Measurements from ENCODE around the gene ITIH2. TPM values are rescaled to one million over a fixed set of nuclear protein-coding genes. Genes with fewer than 3 reads are reported as not detected.

The ITIH2 gene
- total and polyA plus RNA-seq, 2 experiments from 2014 or later: 70.2 to 181 TPM

GRCh38 chr10:7659560-7659959 lies 43.6 kb upstream of the ITIH2 start:
- Histone ChIP-seq H3K27me3 (peaks cover 3% of the 10 kb centered on the region), H3K27ac (peak overlapping the region; percentile 35)

GRCh38 chr10:7662522-7662921 lies 40.6 kb upstream of the ITIH2 start:
- Histone ChIP-seq H4K20me1 (ENCODE audit: insufficient read depth, poor library complexity, severe bottlenecking) (no peaks in the 10 kb centered on the region), H2AFZ (no peak overlapping the region), H3K4me2 (no peak overlapping the region), H3K36me3 (replicated peaks; ENCODE audit: insufficient read depth, low read depth) (no peaks in the 10 kb centered on the region), H3K4me1 (ENCODE audit: insufficient read depth) (peaks cover 8% of the 10 kb centered on the region), H3K79me2 (peaks cover 2% of the 10 kb centered on the region), H3K4me3 (no peak overlapping the region), H3K9me2 (replicated peaks; ENCODE audit: insufficient read depth) (no peaks in the 10 kb centered on the region), H3K27me3 (peaks cover 24% of the 10 kb centered on the region), H3K27ac (no peak overlapping the region), H3K9me3 (ENCODE audit: low read depth) (no peaks in the 10 kb centered on the region)
- TF ChIP-seq EZH2phosphoT487 (IDR thresholded peaks at IDR 0.05; ENCODE audit: low read depth, severe bottlenecking, unreplicated experiment): no peak
- no peak for TF ChIP-seq EZH2 (IDR thresholded peaks at IDR 0.05; ENCODE audit: borderline replicate concordance)
- TF ChIP-seq CTCF (IDR thresholded peaks at IDR 0.05; ENCODE audit: poor library complexity): no peak
- no peak for DNase-seq (ENCODE audit: low spot score)
- WGBS (ENCODE audit: low lambda C conversion rate, missing lambda C conversion rate): 77% methylated on average over 5 of the region's 5 CpGs

More at GRCh38 chr10:7659560-7659959, 43.6 kb upstream of the ITIH2 start:
- H2AFZ ChIP-seq: no peak overlapping the region
- no peaks in the 10 kb centered on the region for H3K4me1 ChIP-seq (ENCODE audit: insufficient read depth)
- peak; percentile 9 for DNase-seq (ENCODE audit: low spot score)
- H3K4me3 ChIP-seq: no peak overlapping the region
- no peaks in the 10 kb centered on the region for H3K36me3 ChIP-seq (replicated peaks; ENCODE audit: insufficient read depth, low read depth)
- H3K4me2 ChIP-seq: no peak overlapping the region
- no peaks in the 10 kb centered on the region for H4K20me1 ChIP-seq (ENCODE audit: insufficient read depth, poor library complexity, severe bottlenecking)
- no peaks in the 10 kb centered on the region for H3K9me3 ChIP-seq (ENCODE audit: low read depth)
- H3K9me2 ChIP-seq (replicated peaks; ENCODE audit: insufficient read depth): no peaks in the 10 kb centered on the region
- 63% methylated on average over 4 of the region's 4 CpGs for WGBS (ENCODE audit: low lambda C conversion rate, missing lambda C conversion rate)
- H3K79me2 ChIP-seq: peaks cover 2% of the 10 kb centered on the region
- TF ChIP-seq EZH2phosphoT487 (IDR thresholded peaks at IDR 0.05; ENCODE audit: low read depth, severe bottlenecking, unreplicated experiment) (no peak), EZH2 (IDR thresholded peaks at IDR 0.05; ENCODE audit: borderline replicate concordance) (no peak), CTCF (IDR thresholded peaks at IDR 0.05; ENCODE audit: poor library complexity) (no peak)

- H3K9me3 ChIP-seq (ENCODE audit: low read depth): no peaks in the 10 kb centered on the region
- H3K27me3 ChIP-seq: peaks cover 33% of the 10 kb centered on the region
- peak overlapping the region; percentile 100 for H3K4me2 ChIP-seq
- no peak overlapping the region for H3K27ac ChIP-seq
- no peak overlapping the region for H2AFZ ChIP-seq
- H3K4me1 ChIP-seq (ENCODE audit: insufficient read depth): peaks cover 8% of the 10 kb centered on the region
- no peaks in the 10 kb centered on the region for H3K9me2 ChIP-seq (replicated peaks; ENCODE audit: insufficient read depth)
- H3K79me2 ChIP-seq: peaks cover 2% of the 10 kb centered on the region
- no peaks in the 10 kb centered on the region for H3K36me3 ChIP-seq (replicated peaks; ENCODE audit: insufficient read depth, low read depth)
- no peak for DNase-seq (ENCODE audit: low spot score)
- H3K4me3 ChIP-seq: no peak overlapping the region
- H4K20me1 ChIP-seq (ENCODE audit: insufficient read depth, poor library complexity, severe bottlenecking): no peaks in the 10 kb centered on the region
- no peak for TF ChIP-seq CTCF (IDR thresholded peaks at IDR 0.05; ENCODE audit: poor library complexity)
- TF ChIP-seq EZH2phosphoT487 (IDR thresholded peaks at IDR 0.05; ENCODE audit: low read depth, severe bottlenecking, unreplicated experiment): no peak
- TF ChIP-seq EZH2 (IDR thresholded peaks at IDR 0.05; ENCODE audit: borderline replicate concordance): no peak
- WGBS (ENCODE audit: low lambda C conversion rate, missing lambda C conversion rate): 69% methylated on average over 2 of the region's 2 CpGs
Measured at GRCh38 chr10:7664707-7665106, 38.4 kb upstream of the ITIH2 start.

- DNase-seq (ENCODE audit: low spot score): no peak
- Histone ChIP-seq H3K9me3 (ENCODE audit: low read depth) (no peaks in the 10 kb centered on the region), H3K27me3 (peaks cover 41% of the 10 kb centered on the region), H3K4me2 (peak overlapping the region; percentile 100), H4K20me1 (ENCODE audit: insufficient read depth, poor library complexity, severe bottlenecking) (no peaks in the 10 kb centered on the region), H3K4me1 (ENCODE audit: insufficient read depth) (peaks cover 8% of the 10 kb centered on the region), H3K79me2 (peaks cover 2% of the 10 kb centered on the region), H3K4me3 (peak overlapping the region; percentile 75), H2AFZ (no peak overlapping the region), H3K9me2 (replicated peaks; ENCODE audit: insufficient read depth) (no peaks in the 10 kb centered on the region), H3K27ac (no peak overlapping the region), H3K36me3 (replicated peaks; ENCODE audit: insufficient read depth, low read depth) (no peaks in the 10 kb centered on the region)
- TF ChIP-seq CTCF (IDR thresholded peaks at IDR 0.05; ENCODE audit: poor library complexity) (no peak), EZH2 (IDR thresholded peaks at IDR 0.05; ENCODE audit: borderline replicate concordance) (no peak), EZH2phosphoT487 (IDR thresholded peaks at IDR 0.05; ENCODE audit: low read depth, severe bottlenecking, unreplicated experiment) (no peak)
- WGBS (ENCODE audit: low lambda C conversion rate, missing lambda C conversion rate): 18% methylated on average over 6 of the region's 6 CpGs
Measured at GRCh38 chr10:7665767-7666166, 37.3 kb upstream of the ITIH2 start.

Data from hepatocyte (in vitro differentiated cells).